CD14-positive monocyte (primary cell): ENCODE measurements around the gene TGFB1I1. TPM values are rescaled to one million over a fixed set of nuclear protein-coding genes. Genes with fewer than 3 reads are reported as not detected.
A peak's percentile ranks its signal among the peaks of the same experiment; 100 is the strongest.

Source experiments
- DNase-seq, 3 donors: peaks; one replicate each; pipeline ENCODE4 v3.0.0-alpha.2; 2011 to 2022
- H2AFZ ChIP-seq: 2 replicates; pipeline ENCODE4 v1.6.0; 2012; ENCODE audit warnings: mild to moderate bottlenecking, low read depth, low read length, inconsistent platforms; ENCODE audit not compliant: insufficient read depth, poor library complexity, severe bottlenecking
- H3K27ac ChIP-seq, 2 donors: 1 replicate in 1 of 2; 2 replicates in 1 of 2; pipeline ENCODE4 v1.5.1; 2012 to 2013; ENCODE audit warnings: low read length in 2 of 2, control low read depth in 1 of 2, inconsistent platforms in 1 of 2, low read depth in 1 of 2, mild to moderate bottlenecking in 1 of 2
- H3K27me3 ChIP-seq, 2 donors: one replicate each; pipeline versions ENCODE4 v1.6.0 to v1.6.1; 2011 to 2013; ENCODE audit warnings: low read length in 2 of 2; ENCODE audit not compliant: control insufficient read depth in 2 of 2, insufficient read depth in 2 of 2
- H3K36me3 ChIP-seq, 2 donors: replicated peaks in 1 of 2; 1 replicate in 1 of 2; 2 replicates in 1 of 2; pipeline versions ENCODE4 v1.5.1 to v1.6.1; 2012 to 2013; ENCODE audit warnings: low read length in 2 of 2, control low read depth in 1 of 2, inconsistent platforms in 1 of 2, mild to moderate bottlenecking in 1 of 2; ENCODE audit not compliant: insufficient read depth in 2 of 2, control insufficient read depth in 1 of 2
- H3K4me1 ChIP-seq, 2 donors: 1 replicate in 1 of 2; 2 replicates in 1 of 2; pipeline versions ENCODE4 v1.5.1 to v1.6.1; 2012 to 2013; ENCODE audit warnings: low read length in 2 of 2, control low read depth in 1 of 2, inconsistent platforms in 1 of 2, mild to moderate bottlenecking in 1 of 2, moderate library complexity in 1 of 2; ENCODE audit not compliant: insufficient read depth in 2 of 2, control insufficient read depth in 1 of 2
- H3K4me2 ChIP-seq: replicated peaks from 2 replicates; pipeline ENCODE3; 2012; ENCODE audit warnings: low read length, moderate library complexity, mild to moderate bottlenecking; ENCODE audit not compliant: poor library complexity, severe bottlenecking; ENCODE audit errors: extremely low read depth
- H3K4me3 ChIP-seq, 3 experiments: fragments of 200-600 bp in 1 of 3; sonication (generic) in 1 of 3; replicated peaks in 1 of 3; 1 replicate in 2 of 3; 2 replicates in 1 of 3; pipeline ENCODE4 v1.5.1; 2011 to 2013; ENCODE audit warnings: low read length in 3 of 3, mild to moderate bottlenecking in 3 of 3, control low read depth in 2 of 3, low read depth in 2 of 3, inconsistent platforms in 1 of 3, moderate library complexity in 1 of 3
- H3K79me2 ChIP-seq: 2 replicates; pipeline ENCODE4 v1.6.0; 2012; ENCODE audit warnings: mild to moderate bottlenecking, control low read depth, inconsistent platforms, low read length, moderate library complexity; ENCODE audit not compliant: insufficient read depth
- H3K9ac ChIP-seq: 2 replicates; pipeline ENCODE4 v1.6.0; 2017; ENCODE audit warnings: low read length, mild to moderate bottlenecking; ENCODE audit not compliant: insufficient read depth, poor library complexity, severe bottlenecking
- H3K9me3 ChIP-seq, 2 donors: replicated peaks in 1 of 2; 1 replicate in 1 of 2; 2 replicates in 1 of 2; pipeline versions ENCODE4 v1.5.1 to v1.6.1; 2012 to 2013; ENCODE audit warnings: low read length in 2 of 2, control low read depth in 1 of 2; ENCODE audit not compliant: control insufficient read depth in 1 of 2, insufficient read depth in 1 of 2
- H4K20me1 ChIP-seq: 2 replicates; pipeline ENCODE4 v1.6.0; 2012; ENCODE audit warnings: mild to moderate bottlenecking, low read length, control low read depth, moderate library complexity; ENCODE audit not compliant: insufficient read depth
- H3K27ac Mint-ChIP-seq, 7 donors: one replicate each; pipeline ENCODE4 v1.8.0; 2020; ENCODE audit warnings: mild to moderate bottlenecking in 7 of 7, mixed read lengths in 7 of 7, moderate library complexity in 6 of 7, inconsistent platforms in 2 of 7
- H3K27me3 Mint-ChIP-seq, 3 donors: one replicate each; pipeline ENCODE4 v1.8.0; 2021 to 2022; ENCODE audit warnings: low read depth in 3 of 3, mild to moderate bottlenecking in 3 of 3, mixed read lengths in 3 of 3, moderate library complexity in 3 of 3, inconsistent platforms in 1 of 3
- H3K36me3 Mint-ChIP-seq, 2 donors: one replicate each; pipeline ENCODE4 v1.8.0; 2020; ENCODE audit warnings: mixed read lengths in 2 of 2, inconsistent platforms in 1 of 2, mild to moderate bottlenecking in 1 of 2
- H3K4me1 Mint-ChIP-seq: one replicate; pipeline ENCODE4 v1.8.0; 2020; ENCODE audit warnings: mild to moderate bottlenecking, mixed read lengths
- H3K4me3 Mint-ChIP-seq, 2 donors: one replicate each; pipeline ENCODE4 v1.8.0; 2020; ENCODE audit warnings: mild to moderate bottlenecking in 2 of 2, mixed read lengths in 2 of 2, moderate library complexity in 1 of 2
- H3K9me3 Mint-ChIP-seq, 7 donors: one replicate each; pipeline ENCODE4 v1.8.0; 2020 to 2022; ENCODE audit warnings: mixed read lengths in 7 of 7, mild to moderate bottlenecking in 6 of 7, moderate library complexity in 6 of 7, inconsistent platforms in 2 of 7
- CTCF ChIP-seq: fragments of 200-600 bp; IDR thresholded peaks from one replicate; pipeline ENCODE4 v1.8.0; 2022; ENCODE audit warnings: antibody characterized with exemption, mild to moderate bottlenecking
- WGBS: methylation state at CpG from one replicate; pipeline ENCODE4 v1.1.5; 2013; ENCODE audit warnings: missing lambda C conversion rate; ENCODE audit not compliant: insufficient coverage; 5-methylcytosine and 5-hydroxymethylcytosine counted together
- intact Hi-C, 2 donors: fragments of 100-400 bp; cut with micrococcal nuclease; formaldehyde crosslinking; loops; one replicate each; pipeline versions ENCODE4 v1.15.0 to v1.15.1; 2023
- polyA plus RNA-seq, 3 donors: library from polyadenylated mRNA; depleted of rRNA in 1 of 3; unstranded in 2 of 3; stranded (reverse) in 1 of 3; fragments of 300-500 nt in 2 of 3; fragments of >200 nt in 1 of 3; fragmentation: Illumina TruSeq in 2 of 3; gene quantifications; 1 replicate in 2 of 3; 2 replicates in 1 of 3; pipeline ENCODE4 v1.2.3, GENCODE V29; 2012 to 2021

The TGFB1I1 gene
- polyA plus RNA-seq, 3 donors, result 0.11 to 0.16 TPM; not detected in 1

DNA sequence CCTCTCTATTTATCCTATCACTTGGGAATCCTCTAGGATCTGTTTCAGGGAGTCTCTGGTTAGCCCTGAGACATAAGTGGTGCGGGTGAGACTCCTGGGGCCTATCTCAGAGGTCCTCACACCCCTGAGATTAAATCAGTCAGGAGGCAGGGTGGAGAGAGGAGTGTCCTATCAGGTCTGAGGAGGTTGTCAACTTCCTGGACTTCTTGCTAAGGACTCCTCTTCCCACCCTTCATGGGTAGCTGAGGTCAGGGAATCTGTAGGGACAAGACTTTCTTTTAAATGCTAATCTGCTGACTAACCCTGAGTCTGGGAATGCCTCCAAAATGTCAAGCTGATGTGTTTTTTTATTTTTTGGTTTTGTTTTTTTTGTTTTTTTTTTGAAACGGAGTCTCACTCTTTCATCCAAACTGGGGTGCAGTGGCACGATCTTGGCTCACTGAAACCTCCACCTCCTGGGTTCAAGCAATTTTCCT is 19.3 kb upstream of the TGFB1I1 start:
- WGBS, result 100% methylated on average over 1 of the region's 3 CpGs
- TF ChIP-seq CTCF, result no peak
- no peak overlapping the region for H3K9ac ChIP-seq
- no peak overlapping the region for H3K27ac ChIP-seq
- DNase-seq, result no peak
- no peak overlapping the region for H3K4me3 ChIP-seq
- no peak overlapping the region for H2AFZ ChIP-seq
- peaks cover 52% of the 10 kb centered on the region for H3K4me1 Mint-ChIP-seq
- H3K27ac Mint-ChIP-seq, result peak overlapping the region in 2 of 7 donors; percentile 55 to 85
- peaks cover 44 to 46% of the 10 kb centered on the region in 2 donors for H3K4me1 ChIP-seq
- H3K36me3 ChIP-seq, result no peaks in the 10 kb centered on the region
- H3K79me2 ChIP-seq, result peaks cover 28% of the 10 kb centered on the region
- peaks cover 32% of the 10 kb centered on the region for H4K20me1 ChIP-seq
- peaks cover 0 to 3% (median 0%) of the 10 kb centered on the region in 7 donors for H3K9me3 Mint-ChIP-seq
- intact Hi-C loops, result no loop called here
- no peak overlapping the region for H3K4me3 Mint-ChIP-seq
- no peaks in the 10 kb centered on the region for H3K27me3 ChIP-seq
- peaks cover 5 to 10% of the 10 kb centered on the region in 2 donors for H3K36me3 Mint-ChIP-seq
- no peak overlapping the region for H3K4me2 ChIP-seq
- peaks cover 0 to 5% (median 3%) of the 10 kb centered on the region in 3 donors for H3K27me3 Mint-ChIP-seq
- no peaks in the 10 kb centered on the region for H3K9me3 ChIP-seq

DNA sequence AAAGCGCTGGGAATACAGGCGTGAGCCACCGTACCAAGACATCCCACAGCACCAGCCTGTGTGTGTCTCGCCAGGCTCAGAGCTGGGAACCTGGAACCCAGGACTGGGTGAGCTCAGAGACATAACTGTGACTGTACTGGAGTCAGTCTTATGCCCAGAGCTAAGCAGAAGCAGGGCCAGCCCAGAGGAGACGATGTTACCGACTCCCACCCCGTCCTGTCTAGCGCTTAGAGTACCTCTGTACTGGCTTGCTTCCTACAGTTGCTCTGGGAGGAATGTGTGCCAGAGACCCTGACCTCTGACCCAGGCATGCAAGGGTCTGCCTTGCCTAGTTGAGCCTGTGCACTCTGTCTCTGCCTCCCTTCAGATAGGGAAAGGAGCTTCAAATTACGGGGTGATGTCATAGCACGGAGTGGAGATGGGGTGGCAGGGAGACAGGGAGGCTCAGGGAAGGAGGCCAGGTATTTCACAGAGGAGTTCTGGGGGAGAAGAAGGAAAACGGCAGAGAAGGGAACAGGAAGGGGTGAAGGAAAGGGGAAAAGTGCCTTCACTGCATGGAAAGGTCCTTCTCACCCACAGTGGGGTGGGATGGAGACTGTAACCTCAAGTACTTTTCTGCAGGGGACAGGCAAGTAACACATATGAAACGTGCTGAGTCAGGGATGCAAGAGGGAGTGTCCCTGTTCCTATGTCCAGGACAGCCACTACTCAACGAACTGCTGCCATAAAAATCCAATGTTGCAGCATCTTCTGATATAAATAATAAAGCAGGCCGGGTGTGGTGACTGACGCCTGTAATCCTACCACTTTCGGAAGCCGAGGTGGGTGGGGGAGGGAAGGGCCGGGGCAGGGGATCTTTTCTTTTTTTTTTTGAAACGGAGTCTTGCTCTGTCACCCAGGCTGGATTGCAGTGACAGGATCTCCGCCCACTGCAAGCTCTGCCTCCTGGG is 18.4 kb upstream of the TGFB1I1 start:
- Histone ChIP-seq H4K20me1 (peaks cover 36% of the 10 kb centered on the region), H3K4me1 (peaks cover 53 to 55% of the 10 kb centered on the region in 2 donors), H3K9me3 (no peaks in the 10 kb centered on the region), H3K27ac (peak overlapping the region; percentile 68 to 70), H3K79me2 (peaks cover 37% of the 10 kb centered on the region), H3K4me3 (peak overlapping the region in 1 of 3 experiments; percentile 29), H3K36me3 (no peaks in the 10 kb centered on the region), H2AFZ (no peak overlapping the region), H3K27me3 (no peaks in the 10 kb centered on the region), H3K9ac (no peak overlapping the region), H3K4me2 (peak overlapping the region; percentile 38)
- Mint-ChIP-seq H3K9me3 (peaks cover 0 to 3% (median 0%) of the 10 kb centered on the region in 7 donors), H3K27ac (peak overlapping the region; percentile 55 to 92 (median 85)), H3K4me3 (peak overlapping the region; percentile 49 to 61), H3K4me1 (peaks cover 58% of the 10 kb centered on the region), H3K27me3 (peaks cover 0 to 5% (median 5%) of the 10 kb centered on the region in 3 donors), H3K36me3 (peaks cover 5 to 10% of the 10 kb centered on the region in 2 donors)
- WGBS, result 80% methylated on average over 11 of the region's 20 CpGs
- intact Hi-C loops, result no loop called here
- no peak for TF ChIP-seq CTCF
- DNase-seq, result peak; percentile 75 to 96 (median 88)
